ENCODE results near the gene KIAA0753.

- TF ChIP-seq JUND (IDR thresholded peaks at IDR 0.05) (no peak), TAF1 (IDR thresholded peaks at IDR 0.05; ENCODE audit: borderline replicate concordance, low read depth, low read length) (no peak), RXRA (IDR thresholded peaks at IDR 0.05; ENCODE audit: borderline replicate concordance, low read depth) (no peak)
Observed at GRCh38 chr17:6605142-6605541, 35.4 kb downstream of the KIAA0753 start.

Measured in SK-N-SH (cell line).